GM19035 (cell line): ENCODE measurements around the gene MAST4.

Experiments
- ATAC-seq: cut with Tn5 transposase; IDR thresholded peaks from one replicate; pipeline ENCODE4 v1.9.1; 2021; ENCODE audit not compliant: unreplicated experiment

Gene MAST4

DNA sequence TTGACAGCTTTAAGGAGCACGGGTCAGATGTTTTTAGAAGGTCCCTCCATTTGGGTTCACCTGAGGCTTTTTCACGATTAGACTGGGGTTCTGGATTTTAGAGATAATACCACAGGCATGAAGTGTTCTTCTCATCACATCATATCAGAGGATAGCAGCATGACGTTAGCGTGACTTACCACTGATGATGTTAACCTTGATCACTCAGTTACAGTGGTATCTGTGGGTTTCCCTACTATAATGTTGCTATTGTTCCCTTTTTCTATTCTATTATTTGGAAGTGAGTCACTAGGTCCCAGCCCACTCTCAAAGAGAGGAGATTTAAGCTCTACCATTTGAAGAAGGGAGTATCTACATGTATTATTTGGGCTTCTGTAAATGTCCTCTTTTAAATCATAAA lies 300.0 kb downstream of the MAST4 start:
- ATAC-seq, result no peak

DNA sequence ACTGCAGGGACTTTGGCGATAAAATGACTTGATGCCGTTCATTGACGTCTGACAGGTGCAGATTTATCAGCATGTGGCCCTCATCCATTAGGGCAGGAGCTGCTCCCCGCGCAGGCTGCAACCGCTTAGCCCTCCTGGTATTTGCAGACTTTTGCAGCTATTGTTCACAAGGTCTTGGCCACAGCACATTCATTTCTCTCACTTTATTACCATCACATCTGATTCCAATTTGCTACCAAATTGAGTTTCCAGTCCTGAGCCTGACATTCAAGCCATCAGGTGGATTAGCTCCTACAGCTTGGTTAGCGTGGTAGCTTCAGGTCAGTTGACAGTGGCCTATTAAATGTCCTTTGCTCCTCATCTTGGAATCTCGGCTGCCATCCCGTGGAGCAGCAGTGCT lies 301.2 kb downstream of the MAST4 start:
- ATAC-seq, result no peak

DNA sequence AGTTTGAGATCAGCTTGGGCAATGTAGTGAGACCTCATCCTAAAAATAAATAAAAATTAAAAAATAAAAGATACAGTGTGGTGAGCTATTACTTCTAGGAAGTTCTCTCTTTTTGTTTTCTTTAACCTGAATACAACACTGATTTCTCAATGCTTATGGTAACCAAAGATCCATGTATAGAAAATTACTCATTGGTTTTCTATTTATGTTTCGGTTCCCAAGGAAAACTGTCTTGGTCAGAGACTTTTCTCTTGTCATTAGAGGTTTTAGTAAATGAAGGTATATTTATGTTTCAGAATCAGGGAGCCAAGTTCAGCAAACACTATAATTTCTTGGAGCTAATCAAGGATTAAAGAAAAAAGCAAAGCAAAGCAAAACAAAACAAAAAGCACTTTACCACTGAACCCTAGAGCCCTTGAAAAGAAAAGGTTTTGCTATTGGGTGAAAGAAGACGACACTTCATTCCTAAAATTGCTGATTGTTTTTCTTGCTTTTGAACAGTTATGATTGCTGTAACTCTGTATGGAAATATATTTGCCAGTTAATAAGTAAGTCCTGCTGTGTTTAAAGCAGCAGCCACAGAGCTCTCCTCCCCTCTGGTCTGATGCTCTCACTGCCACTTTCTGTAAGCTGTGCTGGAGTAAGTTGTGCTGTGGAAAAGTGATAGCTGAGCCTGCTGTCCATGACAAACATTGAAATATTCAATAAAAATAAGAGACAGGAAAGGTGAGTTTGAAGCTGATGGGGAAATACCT lies 302.2 kb downstream of the MAST4 start:
- ATAC-seq, result no peak

DNA sequence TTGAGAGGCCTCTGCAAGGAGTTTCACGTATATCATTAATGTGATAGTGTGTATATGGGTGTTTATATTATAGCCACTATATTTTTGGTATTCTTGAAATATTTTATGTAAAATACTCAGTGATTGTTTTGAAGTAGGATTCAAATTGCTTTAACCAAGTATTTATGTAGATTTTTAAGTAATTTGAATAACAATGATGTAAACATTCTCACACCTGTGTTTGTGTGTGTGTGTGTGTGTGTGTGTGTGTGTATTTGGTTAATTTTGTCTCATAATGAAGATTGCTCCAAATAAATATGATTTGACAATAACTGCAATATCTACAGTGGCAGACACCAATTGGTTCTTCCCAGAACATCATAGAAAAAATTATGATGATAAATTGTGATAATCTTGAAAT lies 307.0 kb downstream of the MAST4 start:
- no peak for ATAC-seq

DNA sequence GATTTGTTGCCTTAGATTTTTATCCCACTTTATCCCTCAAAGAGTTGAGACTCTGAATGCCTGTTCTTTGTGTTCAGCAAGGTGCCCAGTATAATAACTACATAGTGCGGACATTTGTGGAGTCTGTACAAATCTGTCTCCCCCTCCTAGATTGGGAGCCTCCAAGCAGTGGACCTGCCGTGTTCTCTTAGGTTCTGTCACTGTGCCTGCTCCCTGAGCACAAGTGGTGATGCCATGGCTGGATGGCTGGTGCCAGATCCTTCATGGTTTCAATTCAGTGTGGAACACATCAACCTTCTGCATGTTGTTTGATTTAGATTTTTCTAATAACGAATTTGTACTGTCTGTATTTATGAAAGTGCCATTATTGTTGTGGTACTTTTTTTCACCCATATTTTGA lies 307.5 kb downstream of the MAST4 start:
- ATAC-seq, result no peak

DNA sequence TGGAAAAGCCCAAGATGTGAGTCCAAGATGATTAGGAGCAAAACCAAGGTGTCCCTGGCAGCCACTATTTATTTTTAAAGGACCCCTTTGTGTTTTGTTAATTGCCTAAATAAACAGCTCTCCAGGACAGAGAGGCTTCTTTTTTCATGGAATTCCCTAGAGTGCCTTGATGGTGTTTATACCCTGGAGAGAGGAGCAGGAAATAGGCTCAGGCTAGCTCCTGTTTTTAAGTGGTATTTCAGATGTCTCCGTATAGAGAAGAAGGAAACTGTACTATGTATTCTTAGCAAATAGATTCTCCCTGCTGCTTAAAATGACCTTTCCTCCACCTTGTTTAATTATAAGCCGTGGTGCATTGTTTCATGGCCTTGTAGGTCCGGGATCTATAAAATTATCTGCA lies 308.0 kb downstream of the MAST4 start:
- no peak for ATAC-seq

DNA sequence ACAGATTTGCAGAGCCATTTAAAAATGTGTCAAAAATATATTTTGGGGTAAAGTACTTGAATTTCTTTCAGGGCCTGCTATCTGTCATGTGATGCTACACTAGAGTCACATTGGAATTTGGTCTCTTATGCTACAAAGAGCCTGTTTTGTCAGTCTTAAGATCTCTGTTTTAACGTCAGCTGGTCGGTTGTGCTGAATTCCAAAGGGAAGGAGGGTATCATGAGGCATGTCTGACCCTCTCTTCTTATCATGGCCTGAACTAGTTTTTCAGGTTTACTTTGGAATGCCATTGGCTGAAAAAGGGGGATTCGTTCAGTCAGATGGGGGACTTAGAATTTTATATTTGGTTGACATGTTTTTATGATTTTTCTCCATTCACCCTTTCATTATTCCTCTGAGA lies 309.8 kb downstream of the MAST4 start:
- ATAC-seq, result no peak

DNA sequence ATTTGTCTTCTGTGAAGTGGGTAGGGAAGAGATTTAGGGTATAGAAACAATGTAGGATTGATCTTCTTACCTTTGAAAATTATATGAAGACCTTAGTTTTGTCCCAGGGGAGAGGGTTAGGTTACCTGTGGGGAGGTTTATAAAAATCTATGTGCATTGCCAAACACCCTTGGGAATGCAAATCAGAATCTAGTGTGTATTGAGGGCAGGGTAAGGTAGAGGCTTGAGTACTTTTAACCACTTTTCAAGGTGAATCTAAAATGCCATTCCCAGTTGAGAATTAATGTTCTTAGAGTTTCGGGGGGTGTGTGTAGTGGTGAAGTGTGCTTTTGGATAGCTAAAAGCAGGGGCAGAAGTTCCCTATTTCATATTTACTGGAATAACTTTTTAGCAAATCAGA lies 312.0 kb downstream of the MAST4 start:
- no peak for ATAC-seq

DNA sequence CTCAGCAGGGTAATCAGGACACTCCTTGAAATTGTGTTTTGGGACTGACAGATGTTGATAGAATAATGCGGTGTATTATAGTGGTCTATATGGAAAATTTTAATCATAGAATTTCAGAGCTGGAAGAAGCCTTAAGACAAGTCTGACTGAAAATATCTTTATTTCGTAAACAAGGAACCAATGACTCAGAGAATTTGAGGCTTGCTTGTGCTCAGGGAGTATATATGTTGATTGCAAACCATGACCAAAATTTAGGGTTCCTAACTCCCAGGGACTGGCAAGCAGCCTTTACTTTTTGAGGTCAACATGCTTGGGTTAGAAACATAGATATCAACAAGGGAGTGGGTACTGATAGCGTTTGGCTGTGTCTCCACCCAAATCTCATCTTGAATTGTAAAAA lies 313.2 kb downstream of the MAST4 start:
- no peak for ATAC-seq

DNA sequence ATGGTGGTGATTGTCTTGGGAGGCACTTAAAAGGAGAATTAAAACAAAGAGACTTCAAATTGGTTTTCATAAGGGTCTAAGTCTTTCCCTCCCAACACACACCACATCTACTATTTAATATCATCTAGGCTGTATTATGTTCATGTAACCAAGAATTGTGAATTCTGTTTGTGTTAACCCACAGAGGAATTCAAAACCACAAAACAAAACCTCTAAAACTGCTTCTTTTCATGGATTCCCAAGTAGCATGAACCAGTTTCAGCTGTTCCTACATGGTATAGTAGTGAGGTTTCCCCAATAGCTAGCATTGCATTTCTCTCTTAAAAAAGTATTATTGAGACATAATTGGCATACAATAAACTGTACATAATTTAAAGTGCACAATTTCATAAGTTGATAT lies 316.6 kb downstream of the MAST4 start:
- ATAC-seq, result no peak

DNA sequence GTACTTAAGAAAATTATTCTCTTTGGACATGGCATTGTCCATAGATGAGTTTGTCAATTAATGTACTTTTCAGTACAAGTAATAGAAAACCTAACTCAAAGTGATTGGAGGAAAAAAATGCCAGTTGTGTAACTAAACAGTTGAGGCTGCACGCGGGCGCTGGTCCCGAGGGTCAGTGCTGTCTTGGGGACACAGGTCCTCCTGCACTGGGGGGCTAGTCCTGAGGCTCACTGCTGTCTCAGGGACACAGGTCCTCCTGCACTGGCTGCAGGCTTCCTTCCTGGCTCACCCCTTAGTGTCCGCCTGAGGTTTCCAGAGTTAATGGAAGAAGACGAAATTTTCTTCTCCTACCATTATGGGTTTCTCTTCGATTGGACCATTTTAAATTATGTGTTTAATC lies 319.3 kb downstream of the MAST4 start:
- no peak for ATAC-seq

DNA sequence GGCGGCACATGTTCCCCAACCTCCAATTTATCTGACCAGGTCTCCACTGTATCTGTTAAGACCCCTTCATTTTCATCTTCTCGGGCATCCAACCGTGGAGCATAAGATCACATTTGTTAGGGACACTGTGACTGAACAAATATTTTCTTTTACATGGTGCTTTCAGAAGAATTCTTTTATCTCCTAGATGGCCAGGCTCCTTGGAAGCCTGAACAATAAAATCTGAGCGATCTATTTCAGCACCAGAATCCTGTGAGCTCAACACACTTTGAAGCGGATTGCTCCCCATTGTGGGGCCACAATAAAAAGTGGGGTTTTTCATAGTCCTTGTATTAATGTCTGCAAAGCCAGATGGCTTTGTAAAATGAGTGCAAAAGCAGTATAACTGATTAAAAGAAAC lies 326.7 kb downstream of the MAST4 start:
- ATAC-seq, result no peak

DNA sequence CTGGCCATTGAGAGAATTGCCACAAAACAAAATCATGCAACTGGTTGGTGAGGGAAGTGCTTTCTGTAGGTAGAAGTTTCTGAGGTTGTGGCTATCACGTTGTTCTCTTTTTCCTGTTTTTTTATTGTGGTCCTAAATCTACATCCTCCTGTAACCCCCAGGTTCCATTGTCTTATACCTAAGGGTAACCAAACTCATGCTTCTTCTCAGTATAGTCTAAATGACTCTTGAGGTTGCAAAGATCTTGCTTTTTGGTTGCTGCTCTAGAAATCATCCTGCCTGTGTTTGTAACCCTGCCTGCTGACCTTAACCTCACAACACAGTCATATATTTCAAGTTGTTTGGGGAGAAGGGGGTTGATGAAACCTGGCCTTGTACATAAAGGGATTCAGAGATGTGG lies 327.3 kb downstream of the MAST4 start:
- ATAC-seq, result no peak

DNA sequence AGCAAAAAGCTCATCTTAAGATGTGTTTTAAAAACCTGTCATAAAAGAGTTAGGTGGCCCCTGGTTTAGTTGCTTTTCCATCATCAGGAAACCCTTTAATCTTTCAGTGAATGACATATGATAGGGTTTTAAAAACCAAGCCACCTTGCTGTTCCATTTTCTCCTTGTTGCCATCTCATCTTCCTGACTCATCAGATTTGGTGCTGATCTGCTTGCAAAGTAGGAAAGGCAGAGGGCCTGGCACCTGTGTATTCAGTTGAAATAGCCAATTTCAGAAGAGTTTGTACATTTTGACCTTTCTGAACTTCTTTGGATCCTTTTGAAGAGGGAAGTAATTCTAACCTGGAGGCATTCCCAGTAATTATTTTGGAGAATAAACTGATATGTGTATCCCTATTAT lies 327.7 kb downstream of the MAST4 start:
- no peak for ATAC-seq

DNA sequence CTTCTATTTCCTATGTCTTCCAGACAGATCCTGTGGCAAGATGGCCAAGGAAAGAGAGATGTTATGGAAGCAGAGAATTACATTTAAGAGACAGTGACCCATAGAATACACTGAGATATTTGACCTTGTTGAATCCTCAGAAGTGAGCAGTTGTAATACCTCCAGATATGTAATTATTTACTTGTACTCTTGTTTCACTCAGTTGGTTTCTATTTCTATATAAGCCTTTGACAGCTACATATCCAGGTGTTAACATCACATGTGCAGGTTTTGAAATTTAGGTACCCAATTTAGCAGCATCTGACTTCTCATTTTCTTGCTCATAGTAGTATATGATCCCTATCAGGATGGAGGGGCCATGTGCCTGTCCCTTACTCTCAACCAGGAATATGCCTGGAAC lies 330.9 kb downstream of the MAST4 start:
- no peak for ATAC-seq

DNA sequence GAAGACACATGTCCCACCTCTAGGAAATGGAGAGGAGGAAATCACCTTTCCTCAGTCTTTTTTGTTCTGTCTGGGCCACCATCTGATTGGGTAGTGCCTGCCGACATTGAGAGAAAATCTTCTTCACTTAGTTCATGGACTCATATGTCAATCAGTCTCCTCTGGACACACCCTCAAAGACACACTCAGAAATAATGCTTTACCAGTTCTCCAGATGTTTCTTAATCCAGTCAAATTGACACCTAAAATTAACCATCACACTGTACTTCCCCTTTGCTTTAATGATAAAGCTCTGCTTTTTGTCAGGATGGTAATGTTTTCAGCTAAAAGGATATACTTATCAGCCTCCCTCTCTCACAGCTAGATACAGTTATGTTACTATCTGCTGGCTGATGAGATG lies 333.1 kb downstream of the MAST4 start:
- no peak for ATAC-seq

DNA sequence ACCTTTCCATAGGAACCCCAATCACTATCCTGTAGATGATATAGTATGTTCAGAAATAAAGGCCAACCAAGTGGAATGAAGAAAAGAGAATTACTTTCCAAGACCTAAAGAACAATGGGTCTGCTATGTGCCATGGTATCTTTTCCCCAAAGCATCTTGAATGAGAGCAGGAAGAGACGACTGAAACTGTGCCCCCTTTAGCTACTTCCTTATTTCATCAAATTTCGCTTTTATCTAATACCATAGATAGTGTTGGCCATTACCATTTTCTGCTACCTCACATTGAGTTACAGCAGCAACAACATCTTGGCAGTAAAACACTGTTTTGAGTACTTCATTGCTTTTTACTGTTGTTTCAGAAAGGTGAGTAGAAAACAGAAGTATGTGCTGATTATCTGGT lies 333.8 kb downstream of the MAST4 start:
- ATAC-seq, result no peak

DNA sequence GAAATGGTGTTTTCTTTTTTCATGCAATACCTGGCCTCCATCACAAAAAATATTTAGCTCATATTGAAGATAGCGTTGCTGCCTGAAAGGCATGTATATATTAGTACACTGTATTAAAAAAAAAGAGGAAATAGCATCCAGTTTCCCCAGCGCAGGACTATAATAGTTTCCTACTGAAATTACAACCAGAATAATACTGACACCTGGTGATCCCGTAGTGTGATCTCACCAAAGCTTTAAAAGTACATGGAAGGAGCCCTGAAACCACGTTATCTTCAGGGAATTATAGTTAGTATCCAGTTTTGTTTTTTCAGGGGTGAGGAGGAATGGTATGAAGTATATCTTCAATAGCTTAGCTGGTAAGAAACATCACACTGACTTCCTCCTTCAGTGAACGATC lies 335.5 kb downstream of the MAST4 start:
- ATAC-seq, result no peak

DNA sequence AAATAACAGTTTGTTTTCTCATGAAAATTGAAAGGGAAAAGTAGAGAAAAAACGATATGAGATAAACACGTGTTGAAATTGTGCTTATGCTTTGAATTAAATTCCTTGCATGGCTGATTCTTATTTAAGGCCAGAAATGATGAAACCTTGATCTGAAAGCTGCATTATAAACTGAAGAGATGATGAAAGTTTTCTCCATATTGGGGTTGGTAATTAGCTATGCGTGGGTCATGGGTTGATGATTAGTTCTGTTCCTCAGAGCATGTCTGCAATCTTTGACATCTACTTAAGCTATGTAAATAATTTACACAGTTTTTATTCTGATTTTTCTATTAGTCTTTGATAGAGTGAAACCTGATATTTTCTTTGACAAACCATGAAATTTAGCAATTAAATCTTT lies 336.3 kb downstream of the MAST4 start:
- ATAC-seq, result no peak

DNA sequence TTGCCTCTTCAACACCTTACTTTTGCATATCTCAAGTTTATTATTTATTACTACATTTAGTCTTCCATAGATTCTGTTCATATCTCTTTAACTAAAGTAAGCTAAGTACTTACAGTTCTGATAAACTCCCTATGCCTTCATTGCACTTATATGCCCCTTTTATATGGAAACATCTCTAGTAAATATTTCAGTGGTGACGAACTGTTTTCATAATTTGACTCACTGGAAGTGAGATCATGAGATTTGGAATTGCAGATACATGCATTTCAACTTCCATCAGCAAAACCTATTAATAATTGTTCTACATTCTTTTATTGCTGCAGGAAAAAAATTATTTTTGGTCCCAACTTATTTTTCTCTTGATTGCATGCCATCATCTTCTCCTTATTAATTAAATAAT lies 336.9 kb downstream of the MAST4 start:
- ATAC-seq, result no peak

DNA sequence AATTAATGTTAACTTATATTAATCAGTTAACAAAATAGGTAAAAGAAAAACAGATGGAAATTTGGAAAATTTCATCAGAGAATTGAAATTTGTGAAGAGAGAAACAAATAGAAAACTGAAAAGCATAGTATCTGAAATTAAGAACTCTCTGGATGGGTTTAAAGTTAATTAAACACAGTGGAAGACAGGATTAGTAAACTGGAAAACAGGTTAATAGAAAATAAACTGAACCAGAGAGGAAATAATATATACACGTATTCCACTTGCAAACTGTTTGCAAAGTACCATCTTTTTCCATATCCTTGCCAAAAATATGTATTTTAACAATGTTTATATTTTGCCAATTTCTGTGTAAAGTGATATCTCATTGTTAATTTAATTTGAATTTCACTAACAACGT lies 342.9 kb downstream of the MAST4 start:
- ATAC-seq, result no peak

DNA sequence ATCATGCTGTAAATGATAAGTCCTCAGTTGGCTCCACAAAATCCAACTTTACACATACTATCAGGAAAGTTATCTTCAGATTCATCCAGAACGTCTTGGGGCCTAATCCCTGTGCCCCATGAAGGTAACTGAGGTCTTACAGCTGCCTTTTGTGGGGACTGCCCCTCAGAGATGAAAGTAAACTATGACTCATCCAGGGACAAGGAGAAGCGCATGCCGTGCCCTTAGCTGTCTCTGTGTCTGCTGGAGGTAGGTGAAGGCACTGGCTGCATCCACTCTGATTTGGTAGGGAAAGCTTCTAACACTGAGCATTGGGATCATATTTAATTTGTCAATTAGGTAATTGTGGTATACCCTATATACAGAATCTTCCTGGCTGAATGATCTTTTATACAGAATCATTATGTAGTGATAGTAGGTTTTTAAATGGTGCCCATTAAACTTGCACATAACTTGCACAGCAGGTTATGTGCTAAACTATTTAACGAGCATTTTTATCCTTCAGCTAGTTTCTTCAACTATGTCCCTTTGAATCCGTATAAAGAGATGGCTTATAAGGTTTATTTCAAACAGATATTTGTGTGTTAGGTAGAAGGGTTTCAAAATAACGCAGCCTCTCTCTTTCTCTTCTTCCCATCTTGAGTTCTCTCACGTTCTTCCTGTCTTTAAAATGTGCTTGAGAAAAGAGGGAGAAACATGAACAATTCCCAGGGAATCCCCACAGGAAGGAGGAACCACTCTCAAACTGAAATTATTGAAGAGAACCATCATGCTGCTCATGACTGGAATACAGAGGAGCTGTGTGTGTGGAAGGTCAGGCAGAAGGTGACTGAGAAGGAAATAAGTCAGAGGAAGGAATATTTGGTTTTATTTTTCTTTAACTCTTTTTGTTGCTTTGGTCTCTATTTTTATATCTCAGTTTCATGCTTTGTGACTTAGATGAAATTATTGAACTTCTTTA lies 349.5 kb downstream of the MAST4 start:
- ATAC-seq, result peak; percentile 95
